ENCODE results near the gene GPC6. TPM values are rescaled to one million over a fixed set of nuclear protein-coding genes. Genes with fewer than 3 reads are reported as not detected.
"Not testable (repeated sequence)": the region's sequence is repeated elsewhere in the genome, so short reads cannot be mapped to it uniquely, and the experiment has no call there.

The GPC6 gene
- total RNA-seq, 1 donor from 2014 or later: 5.5 TPM

DNA sequence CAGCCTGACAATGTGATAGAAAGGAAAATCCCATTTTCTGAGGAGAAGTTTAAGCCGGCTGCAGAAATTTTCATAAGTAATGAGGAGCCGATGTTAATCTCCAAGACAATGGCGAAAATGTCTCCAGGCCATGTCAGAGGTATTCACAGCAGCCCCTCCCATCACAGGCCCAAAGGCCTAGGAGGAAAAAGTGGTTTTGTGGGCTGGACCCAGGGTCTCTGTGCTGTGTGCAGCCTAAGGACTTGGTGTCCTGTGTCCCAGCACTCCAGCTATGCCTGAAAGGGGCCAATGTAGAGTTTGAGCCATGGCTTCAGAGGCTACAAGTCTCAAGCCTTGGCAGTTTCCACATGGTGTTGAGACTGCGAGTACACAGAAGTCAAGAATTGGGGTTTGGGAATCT lies 32.9 kb upstream of the GPC6 start:
- Histone ChIP-seq H3K4me3 (ENCODE audit: low read depth, low read length) (no peak overlapping the region), H3K27me3 (ENCODE audit: control insufficient read depth, insufficient read depth, low read length) (no peaks in the 10 kb centered on the region), H3K36me3 (ENCODE audit: control insufficient read depth, insufficient read depth, low read length) (no peaks in the 10 kb centered on the region)
- DNase-seq (ENCODE audit: low read depth): no peak
- FAIRE-seq: no peak
- TF ChIP-seq, protein P1, sequence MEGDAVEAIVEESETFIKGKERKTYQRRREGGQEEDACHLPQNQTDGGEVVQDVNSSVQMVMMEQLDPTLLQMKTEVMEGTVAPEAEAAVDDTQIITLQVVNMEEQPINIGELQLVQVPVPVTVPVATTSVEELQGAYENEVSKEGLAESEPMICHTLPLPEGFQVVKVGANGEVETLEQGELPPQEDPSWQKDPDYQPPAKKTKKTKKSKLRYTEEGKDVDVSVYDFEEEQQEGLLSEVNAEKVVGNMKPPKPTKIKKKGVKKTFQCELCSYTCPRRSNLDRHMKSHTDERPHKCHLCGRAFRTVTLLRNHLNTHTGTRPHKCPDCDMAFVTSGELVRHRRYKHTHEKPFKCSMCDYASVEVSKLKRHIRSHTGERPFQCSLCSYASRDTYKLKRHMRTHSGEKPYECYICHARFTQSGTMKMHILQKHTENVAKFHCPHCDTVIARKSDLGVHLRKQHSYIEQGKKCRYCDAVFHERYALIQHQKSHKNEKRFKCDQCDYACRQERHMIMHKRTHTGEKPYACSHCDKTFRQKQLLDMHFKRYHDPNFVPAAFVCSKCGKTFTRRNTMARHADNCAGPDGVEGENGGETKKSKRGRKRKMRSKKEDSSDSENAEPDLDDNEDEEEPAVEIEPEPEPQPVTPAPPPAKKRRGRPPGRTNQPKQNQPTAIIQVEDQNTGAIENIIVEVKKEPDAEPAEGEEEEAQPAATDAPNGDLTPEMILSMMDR (IDR thresholded peaks at IDR 0.05; ENCODE audit: insufficient read depth, low read length, severe bottlenecking): no peak

DNA sequence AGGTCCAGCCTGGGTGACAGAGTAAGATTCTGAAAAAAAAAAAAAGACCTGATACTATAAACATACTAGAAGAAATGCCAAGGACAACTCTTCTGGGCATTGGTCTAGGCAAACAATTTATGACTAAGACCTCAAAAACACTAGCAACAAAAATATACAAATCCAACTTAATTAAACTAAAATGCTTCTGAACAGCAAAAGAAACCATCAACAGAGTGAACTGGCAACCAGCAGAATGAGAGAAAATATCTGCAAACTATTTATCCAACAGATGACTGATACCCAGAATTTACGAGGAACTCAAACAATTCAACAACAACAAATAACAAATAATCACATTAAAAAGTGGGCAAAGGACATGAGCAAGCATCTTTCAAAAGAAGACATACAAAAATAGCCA lies 26.8 kb upstream of the GPC6 start:
- Histone ChIP-seq H3K36me3 (ENCODE audit: control insufficient read depth, insufficient read depth, low read length) (no peaks in the 10 kb centered on the region), H3K27me3 (ENCODE audit: control insufficient read depth, insufficient read depth, low read length) (no peaks in the 10 kb centered on the region), H3K4me3 (ENCODE audit: low read depth, low read length) (no peak overlapping the region)
- no peak for FAIRE-seq
- DNase-seq (ENCODE audit: low read depth): no peak
- TF ChIP-seq, protein P1 (IDR thresholded peaks at IDR 0.05; ENCODE audit: insufficient read depth, low read length, severe bottlenecking): no peak

GRCh38 chr13:93200626-93201025 lies 26.0 kb upstream of the GPC6 start:
- FAIRE-seq (no peak), DNase-seq (ENCODE audit: low read depth) (no peak)
- H3K4me3 ChIP-seq (ENCODE audit: low read depth, low read length): no peak overlapping the region
- TF ChIP-seq, protein P1 (IDR thresholded peaks at IDR 0.05; ENCODE audit: insufficient read depth, low read length, severe bottlenecking): no peak
- H3K36me3 ChIP-seq (ENCODE audit: control insufficient read depth, insufficient read depth, low read length): no peaks in the 10 kb centered on the region
- no peaks in the 10 kb centered on the region for H3K27me3 ChIP-seq (ENCODE audit: control insufficient read depth, insufficient read depth, low read length)

- DNase-seq (ENCODE audit: low read depth) (no peak), FAIRE-seq (no peak)
- H3K27me3 ChIP-seq (ENCODE audit: control insufficient read depth, insufficient read depth, low read length): no peaks in the 10 kb centered on the region
- TF ChIP-seq, protein P1 (IDR thresholded peaks at IDR 0.05; ENCODE audit: insufficient read depth, low read length, severe bottlenecking): no peak
- no peaks in the 10 kb centered on the region for H3K36me3 ChIP-seq (ENCODE audit: control insufficient read depth, insufficient read depth, low read length)
- no peak overlapping the region for H3K4me3 ChIP-seq (ENCODE audit: low read depth, low read length)
Measured at GRCh38 chr13:93201992-93202558, 24.5 kb upstream of the GPC6 start.

GRCh38 chr13:93206778-93207392 lies 19.7 kb upstream of the GPC6 start:
- not testable (repeated sequence) for DNase-seq (ENCODE audit: low read depth); FAIRE-seq; H3K4me3 ChIP-seq (ENCODE audit: low read depth, low read length); H3K36me3 ChIP-seq (ENCODE audit: control insufficient read depth, insufficient read depth, low read length); H3K27me3 ChIP-seq (ENCODE audit: control insufficient read depth, insufficient read depth, low read length)

- Histone ChIP-seq H3K4me3 (ENCODE audit: low read depth, low read length) (no peak overlapping the region), H3K36me3 (ENCODE audit: control insufficient read depth, insufficient read depth, low read length) (no peaks in the 10 kb centered on the region), H3K27me3 (ENCODE audit: control insufficient read depth, insufficient read depth, low read length) (no peaks in the 10 kb centered on the region)
- DNase-seq (ENCODE audit: low read depth): no peak
- no peak for FAIRE-seq
- TF ChIP-seq, protein P1 (IDR thresholded peaks at IDR 0.05; ENCODE audit: insufficient read depth, low read length, severe bottlenecking): no peak
Measured at GRCh38 chr13:93216122-93216521, 10.5 kb upstream of the GPC6 start.
